Activated CD4-positive, alpha-beta T cell treated with anti-CD3 and anti-CD28 coated beads, Interleukin-2, Interleukin-6, amounts not matched to agents 100 ng/mL and 50 ng/mL, durations not matched to agents 16 hours and 8 hours (primary cell): ENCODE data around the gene CD200R1L.
"Not testable (repeated sequence)": the region's sequence is repeated elsewhere in the genome, so short reads cannot be mapped to it uniquely, and the experiment has no call there.

Experiments
- DNase-seq: peaks from one replicate; pipeline ENCODE4 v3.0.0-alpha.2; 2020

The CD200R1L gene, protein sequence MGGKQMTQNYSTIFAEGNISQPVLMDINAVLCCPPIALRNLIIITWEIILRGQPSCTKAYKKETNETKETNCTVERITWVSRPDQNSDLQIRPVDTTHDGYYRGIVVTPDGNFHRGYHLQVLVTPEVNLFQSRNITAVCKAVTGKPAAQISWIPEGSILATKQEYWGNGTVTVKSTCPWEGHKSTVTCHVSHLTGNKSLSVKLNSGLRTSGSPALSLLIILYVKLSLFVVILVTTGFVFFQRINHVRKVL

DNA sequence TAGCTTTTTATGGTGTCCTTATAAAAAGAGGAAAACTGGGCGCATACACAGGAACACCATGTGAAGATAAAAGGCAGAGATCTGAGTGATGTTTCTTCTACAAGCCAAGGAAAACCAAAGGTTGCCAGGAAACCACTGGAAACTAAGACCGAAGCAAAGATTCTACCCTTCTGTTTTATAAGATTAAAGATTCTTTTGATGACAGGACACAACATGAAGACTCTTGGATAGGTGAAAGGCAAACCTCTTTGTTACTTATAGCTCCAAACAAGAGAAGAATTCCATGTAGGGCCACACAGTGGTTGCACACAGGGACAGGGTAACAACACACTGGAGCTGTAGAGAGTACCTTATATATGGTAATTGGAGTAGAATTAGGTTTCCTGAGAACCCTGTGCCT, at the start of gene CD200R1L:
CD200R1L (minus strand) TSS at position 101 of the 400 bp plus-strand sequence. CDS start 17,497 bp downstream, outside the sequence.
- no peak for DNase-seq

DNA sequence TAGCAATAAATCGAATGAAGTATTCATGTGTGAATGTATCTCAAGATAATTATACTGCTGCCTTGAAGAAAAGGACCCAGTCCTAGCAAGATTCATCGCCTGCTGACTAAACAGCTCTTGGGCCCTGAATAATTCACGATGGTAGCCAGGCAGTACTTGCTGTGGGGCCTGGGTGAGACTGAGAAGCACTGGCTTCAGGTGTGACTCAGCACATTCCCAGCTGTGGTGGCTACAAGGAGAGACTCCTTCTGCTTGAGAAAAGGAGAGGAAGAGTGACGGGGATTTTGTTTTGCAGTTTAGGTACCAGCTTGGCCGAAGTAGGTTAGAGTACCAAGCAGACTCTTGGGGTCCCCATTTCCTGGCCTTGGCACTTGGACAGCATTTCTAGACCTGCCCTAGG, 47.6 kb upstream of the CD200R1L start:
- no peak for DNase-seq

DNA sequence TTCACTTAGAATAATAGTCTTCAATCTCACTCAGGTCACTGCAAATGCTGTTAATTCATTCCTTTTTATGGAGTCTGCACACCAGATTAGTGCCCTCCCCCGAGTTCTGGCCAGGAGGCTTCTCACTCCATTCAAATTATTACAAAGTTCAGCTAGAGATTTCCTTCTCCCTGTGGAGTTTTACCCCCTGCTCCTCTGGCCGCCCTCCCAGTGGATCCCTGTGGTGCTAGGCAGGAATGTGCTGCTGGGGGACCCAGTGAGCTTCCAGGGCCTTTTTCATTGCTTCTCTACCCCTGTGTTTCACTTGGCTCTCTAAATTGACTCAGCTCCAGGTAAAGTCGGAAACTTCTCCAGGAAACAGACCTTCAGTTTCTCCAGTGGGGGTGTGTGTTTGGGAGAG, 42.7 kb upstream of the CD200R1L start:
- DNase-seq, result no peak

DNA sequence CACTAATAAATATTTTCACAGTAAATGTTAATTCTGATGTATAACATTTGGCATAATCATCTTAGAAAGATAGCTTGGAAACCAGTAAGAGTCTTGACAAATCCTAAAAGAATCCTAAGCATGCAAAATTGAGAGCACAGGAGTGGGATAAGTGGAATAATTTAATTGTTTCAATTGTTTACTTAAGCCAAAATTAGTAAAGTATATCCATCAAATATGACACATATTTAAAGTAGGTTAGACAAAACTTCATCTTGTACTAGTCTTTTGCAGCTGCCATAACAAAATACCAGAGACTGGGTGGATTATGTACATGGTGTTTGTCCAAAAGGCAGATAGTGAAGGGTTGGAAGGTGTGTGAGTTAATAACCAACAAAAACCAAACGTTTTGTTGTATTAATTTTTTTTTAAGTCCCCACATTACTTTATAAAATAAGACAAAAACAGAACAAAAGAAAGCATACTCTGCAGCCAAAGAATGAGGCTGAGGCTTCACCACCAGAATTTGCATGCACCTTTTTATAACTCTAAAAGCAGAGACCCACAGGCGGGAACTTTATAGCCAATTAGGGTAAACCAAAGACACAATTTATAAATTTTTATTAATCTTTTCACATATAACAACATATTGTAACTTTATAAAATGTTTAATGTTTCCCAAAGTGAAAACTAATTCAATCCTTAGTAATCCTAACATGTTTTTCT, 41.9 kb upstream of the CD200R1L start:
- no peak for DNase-seq

DNA sequence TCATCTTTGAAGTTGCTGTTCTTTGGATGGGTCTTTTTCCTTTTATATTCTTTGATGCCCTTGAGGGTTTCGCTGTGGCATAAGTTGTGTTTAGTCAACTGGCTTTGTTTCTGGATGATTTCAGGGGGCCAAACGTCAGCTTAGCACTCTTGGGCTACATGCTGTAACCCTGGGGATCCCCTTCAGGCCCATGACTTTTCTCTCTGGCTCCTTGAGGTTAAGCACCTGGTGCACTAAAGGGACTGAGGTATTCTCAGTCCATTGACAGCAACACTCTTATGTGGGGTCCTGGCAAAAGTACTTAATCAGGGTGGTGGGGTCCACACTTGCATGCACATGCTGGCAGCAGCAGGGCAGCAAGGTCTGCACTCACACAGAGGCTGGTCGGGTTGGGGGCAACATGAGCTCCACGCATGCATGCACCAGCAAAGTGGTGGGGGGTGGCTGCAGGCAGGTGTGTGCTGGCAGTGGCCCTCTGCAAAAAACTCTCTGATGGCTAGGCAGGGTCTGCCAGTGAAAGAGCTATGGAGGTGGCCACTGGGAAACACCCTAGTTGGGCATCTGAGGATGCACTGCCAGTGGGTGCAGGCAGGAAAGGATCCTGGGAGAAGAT, 38.1 kb upstream of the CD200R1L start:
- DNase-seq, result no peak

DNA sequence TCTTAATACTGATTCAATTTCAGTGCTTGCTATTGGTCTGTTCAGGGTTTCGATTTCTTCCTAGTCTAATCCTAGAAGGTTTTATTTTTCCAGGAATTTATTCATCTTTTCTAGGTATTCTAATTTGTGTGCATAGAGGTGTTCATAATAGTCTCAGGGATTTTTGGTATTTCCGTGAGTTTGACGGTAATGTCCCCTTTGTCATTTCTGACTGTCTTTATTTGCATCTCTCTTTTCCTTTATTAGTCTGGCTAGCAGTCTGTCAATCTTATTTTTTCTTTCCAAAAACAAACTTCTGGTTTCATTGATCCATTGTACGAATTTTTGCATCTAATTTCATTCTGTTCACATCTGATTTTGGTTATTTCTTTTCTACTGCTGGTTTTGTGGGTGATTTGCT, 35.2 kb upstream of the CD200R1L start:
- no peak for DNase-seq

DNA sequence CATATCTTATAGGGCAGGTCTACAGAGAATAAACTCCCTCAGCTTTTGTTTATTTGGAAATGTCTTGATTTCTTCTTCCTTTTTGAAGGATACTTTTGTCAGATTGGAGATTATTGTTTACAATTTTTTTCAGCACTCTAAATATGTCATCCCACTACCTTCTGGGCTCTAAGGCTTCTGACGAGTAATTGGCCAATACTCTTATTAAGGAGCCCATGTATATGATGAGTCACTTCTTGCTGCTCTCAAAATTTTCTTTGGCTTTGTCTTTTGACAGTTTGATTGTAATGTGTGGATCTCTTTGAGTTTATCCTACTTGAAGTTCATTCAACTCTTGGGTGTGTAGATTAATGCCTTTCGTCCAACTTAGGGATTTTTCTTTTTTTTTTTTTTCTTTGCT, 28.9 kb upstream of the CD200R1L start:
- DNase-seq, result no peak

DNA sequence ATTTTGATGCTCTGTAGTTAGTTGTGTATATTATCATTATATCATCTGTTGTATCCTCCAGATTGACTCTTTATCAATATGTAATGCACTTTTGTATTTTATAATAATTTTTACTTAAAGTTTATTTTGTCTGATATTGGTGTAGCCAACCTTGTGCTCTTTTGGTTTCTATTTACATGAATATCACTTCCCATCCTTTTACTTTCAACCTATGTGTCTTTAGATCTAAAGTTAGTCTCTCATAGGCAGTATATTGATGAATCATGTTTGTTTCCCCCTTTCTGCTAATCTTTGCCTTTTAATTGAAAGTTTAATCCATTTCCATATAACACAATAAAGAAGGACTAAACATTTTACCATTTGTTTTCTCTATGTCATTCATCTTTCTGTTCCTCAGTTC, 28.1 kb upstream of the CD200R1L start:
- DNase-seq, result no peak

DNA sequence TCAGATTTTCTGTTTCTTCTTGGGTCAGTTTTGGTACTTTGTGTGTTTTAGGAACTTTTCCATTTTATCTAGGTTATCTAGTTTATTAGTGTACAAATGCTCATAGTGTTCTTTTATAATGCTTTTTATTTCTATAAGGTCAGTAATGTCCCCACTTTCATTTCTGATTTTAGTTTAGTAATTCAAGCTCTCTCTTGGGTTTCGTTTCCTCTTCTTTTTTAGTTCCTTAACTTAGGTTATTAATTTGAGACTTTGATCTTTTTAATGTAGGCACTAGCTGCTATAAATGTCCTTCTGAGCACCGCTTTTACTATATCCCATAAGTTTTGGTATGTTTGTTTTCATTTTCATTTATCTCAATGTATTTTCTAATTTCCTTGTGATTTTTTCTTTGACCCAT, 27.0 kb upstream of the CD200R1L start:
- DNase-seq, result no peak

DNA sequence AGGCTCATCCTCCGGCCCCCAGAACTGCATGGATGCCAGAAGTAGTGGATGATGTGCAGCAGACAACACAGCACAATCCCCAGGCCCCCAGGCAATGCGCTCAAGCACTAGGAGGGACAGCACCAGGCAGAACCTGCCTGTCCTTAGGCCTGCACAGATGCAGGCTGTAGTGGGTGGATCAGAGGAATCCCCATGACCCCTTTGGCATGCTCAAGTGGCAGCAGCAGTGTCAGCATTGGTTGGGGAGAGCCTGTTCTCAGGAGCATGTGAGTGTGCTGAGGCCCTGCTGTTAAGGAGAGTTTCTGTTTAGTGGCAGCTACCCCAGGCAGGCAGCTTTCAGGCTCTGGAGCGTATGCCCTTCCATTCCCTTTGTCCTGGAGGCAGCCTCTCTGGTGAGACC, 25.1 kb upstream of the CD200R1L start:
- no peak for DNase-seq

DNA sequence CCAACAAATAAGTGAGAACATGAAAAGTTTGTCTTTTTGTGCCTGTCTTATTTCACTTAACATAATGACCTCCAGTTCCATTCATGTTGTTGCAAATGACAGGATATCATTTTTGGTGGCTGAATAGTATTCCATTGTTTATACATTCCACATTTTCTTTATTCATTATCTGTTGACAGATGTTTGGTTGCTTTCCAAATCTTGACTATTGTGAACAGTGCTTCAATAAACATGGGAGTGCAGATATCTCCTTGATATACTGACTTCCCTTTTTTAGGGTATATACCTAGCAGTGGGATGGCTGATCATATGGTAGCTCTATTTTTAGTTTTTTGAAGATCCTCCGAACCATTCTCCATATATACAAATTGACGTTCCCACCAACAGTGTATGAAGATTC, 19.1 kb upstream of the CD200R1L start:
- DNase-seq, result no peak

DNA sequence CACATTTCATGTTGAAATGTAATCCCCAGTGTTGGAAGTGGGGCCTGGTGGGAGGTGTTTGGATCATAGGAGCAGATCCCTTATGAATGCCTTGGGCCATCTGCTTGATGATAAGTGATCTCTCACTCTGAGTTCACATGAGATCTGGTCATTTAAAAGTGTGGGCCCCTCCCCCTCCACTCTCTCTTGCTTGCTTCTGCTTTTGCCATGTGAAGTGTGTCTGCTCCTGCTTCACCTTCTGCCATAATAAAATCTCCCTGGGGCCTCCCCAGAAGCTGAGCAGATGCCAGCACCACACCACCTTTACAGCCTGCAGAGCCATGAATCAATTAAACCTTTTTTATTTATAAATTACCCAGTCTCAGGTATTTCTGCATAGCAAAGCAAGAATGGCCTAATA, 14.2 kb upstream of the CD200R1L start:
- DNase-seq, result no peak

DNA sequence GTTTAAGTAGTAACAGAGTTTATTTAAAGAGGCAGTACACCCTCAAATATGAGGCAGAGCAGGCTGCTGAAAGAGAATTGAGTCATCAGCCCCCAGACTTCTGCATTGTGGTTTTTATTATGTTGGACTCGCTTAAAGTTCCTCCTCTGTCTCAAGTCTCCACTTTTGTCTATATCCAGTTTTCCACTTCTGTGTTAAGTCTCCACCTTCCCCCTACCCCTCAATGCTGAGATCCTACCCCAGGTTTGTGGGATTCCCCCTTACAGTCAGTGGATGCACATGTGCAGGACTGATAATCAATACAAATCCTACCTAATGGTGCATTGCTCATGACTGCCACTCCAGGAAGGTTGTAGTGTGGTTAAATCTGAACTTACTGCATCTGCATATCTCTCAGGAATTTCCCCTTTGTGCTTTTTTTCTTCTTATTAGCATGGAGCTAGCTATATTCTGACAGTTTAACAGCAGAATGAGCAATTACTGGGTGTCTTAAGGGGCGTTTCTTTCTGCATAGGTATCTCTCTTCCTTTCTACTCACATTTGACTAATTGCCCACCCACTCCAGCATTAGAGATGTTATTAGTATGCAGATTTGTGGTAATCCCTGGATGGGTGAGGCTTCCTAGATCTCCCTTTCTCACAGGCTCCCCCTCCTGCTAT, 11.9 kb upstream of the CD200R1L start:
- peak; percentile 37 for DNase-seq

DNA sequence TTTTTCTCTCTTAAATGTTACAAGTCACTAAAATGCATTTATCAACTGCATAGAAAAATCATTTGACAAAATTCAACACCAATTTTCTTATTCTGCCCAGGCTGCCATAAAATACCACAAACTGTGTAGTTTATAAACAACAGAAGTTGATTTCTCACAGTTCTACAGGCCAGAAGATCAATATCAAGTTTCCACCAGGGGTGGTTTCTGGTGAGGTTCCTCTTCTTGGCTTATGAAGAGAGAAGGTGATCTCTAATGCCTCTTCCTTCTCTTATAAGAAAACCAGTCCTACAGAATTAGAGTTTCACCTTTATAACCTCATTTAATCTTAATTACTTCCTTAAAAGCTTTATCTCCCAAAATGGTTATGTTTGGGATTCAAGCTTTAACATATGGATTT, 10.9 kb upstream of the CD200R1L start:
- DNase-seq, result peak; percentile 3

DNA sequence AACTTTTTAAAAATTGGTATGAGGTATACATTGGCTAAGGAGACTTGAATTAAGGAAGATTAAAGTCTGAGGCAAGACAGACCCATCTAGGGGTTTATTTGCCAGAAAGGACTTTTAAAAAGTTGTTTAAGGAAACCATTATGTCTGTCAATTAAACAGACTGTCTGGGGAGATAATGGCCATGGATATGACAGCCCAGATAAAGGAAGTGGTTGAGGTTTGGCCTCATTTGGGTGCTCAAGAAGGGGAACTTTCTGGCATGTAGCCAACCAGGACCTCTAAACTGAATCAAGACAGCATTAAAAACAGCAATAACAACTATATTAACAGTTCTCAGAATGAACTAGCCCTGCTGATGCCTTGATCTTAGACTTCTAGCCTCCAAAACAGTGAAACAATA, 9.9 kb upstream of the CD200R1L start:
- peak; percentile 18 for DNase-seq

DNA sequence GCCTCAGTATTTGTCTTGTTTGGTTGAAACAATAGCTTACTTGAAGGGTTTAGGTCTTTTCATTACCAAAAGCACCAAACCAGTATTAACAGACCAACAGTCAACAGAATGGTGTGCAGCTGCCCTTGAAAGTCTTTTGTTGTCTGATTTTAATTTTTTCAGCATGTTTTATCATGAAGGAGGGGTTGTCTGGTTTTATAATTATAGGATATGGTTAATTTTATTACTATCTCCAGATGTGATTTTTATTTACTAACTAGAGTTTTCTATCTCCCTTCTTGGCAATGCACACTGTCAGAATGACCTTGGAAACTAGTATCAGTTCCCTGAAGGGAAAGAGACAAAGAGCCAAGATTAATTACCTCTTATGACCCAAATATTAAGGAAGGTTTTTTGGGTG, 9.2 kb upstream of the CD200R1L start:
- DNase-seq, result no peak

DNA sequence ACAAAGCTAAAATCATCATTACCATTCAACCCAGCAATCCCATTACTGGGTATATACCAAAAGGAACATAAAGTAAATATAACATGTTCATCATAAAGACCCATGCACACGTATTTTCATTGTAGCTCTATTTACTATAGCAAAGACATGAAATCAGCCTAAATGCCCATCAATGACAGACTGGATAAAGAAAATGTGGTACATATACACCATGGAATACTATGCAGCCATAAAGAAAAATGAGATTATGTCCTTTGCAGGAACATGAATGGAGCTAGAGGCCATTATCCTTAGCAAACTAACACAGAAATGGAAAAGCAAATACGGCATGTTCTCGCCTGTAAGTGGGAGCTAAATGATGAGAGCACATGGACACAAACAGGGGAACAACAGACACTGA, 8.4 kb upstream of the CD200R1L start:
- not testable (repeated sequence) for DNase-seq

DNA sequence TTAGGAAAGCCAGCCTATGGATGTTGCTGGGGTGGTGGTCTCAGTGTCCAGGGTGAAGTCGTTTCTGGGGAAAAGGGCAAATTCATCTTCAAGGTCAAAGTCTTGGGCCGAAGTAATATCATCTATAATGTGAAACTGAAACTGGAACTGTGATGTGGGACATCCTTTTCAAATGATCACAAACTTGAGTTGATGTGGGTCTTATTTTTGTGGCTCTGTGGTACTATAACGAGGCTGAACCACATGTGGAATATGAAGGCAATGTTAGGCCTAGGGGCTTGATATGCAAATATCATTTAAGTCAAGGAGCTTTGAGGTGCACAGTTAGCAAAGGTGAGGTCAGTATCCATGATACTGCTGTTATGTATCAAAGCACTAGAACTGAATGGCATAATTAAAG, 1.5 kb upstream of the CD200R1L start:
- DNase-seq, result peak; percentile 7

DNA sequence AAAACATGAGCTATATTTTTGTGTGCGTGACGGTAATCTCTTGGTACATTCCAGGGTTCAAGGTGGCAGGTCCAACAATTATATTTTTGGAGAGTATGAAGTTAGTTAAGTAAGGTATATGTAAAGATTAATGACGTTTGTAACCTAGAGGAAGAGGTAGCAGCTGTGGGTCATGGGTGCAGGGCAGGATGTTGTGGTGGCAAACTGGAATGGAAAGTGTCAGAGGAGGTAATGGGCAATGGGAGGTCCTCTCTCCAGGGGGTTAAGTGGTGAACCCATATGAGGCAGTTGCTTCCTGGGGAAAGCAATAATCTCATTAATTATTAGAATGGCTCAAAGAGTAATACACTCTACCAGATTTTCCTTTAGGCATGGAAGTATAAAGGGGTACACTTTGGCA, 1.0 kb upstream of the CD200R1L start:
- peak; percentile 32 for DNase-seq

DNA sequence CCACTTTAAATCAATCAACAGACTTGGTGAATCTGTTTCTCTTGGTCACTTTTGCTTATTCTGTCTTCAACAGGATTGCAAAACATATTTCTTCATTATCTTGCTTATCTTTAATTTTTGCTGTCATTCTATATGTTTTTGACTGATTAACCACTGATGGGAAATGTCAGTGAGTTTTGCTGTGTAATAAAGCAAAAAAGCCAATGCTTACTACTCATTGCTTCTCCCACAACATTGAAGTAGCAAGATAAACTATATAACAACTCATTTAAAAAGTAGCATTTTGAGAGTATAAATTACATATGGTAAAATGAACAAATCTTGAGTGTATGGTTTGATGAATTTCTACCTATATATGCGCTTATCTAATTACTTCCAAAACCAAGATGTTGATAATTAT, 892 bp downstream of the CD200R1L start:
- no peak for DNase-seq

DNA sequence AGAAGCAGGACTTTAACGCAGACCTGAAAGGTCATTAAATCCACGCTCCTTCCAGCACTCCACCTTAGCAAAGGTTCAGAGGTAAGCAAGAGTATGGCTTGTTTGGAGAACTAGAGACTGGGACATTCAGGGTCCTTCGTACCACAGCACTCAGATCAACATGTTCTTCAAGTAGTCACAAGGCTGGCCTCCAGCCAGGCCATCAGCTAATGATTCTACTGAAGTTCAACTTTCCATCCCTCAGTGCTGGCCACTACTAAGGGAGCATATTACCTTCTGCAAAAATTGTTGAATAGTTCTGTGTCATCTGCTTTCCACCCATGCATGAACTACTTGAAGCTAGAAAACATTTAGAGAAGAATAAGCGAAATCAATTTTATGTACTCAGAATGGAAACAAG, 17.6 kb downstream of the CD200R1L start:
- no peak for DNase-seq

DNA sequence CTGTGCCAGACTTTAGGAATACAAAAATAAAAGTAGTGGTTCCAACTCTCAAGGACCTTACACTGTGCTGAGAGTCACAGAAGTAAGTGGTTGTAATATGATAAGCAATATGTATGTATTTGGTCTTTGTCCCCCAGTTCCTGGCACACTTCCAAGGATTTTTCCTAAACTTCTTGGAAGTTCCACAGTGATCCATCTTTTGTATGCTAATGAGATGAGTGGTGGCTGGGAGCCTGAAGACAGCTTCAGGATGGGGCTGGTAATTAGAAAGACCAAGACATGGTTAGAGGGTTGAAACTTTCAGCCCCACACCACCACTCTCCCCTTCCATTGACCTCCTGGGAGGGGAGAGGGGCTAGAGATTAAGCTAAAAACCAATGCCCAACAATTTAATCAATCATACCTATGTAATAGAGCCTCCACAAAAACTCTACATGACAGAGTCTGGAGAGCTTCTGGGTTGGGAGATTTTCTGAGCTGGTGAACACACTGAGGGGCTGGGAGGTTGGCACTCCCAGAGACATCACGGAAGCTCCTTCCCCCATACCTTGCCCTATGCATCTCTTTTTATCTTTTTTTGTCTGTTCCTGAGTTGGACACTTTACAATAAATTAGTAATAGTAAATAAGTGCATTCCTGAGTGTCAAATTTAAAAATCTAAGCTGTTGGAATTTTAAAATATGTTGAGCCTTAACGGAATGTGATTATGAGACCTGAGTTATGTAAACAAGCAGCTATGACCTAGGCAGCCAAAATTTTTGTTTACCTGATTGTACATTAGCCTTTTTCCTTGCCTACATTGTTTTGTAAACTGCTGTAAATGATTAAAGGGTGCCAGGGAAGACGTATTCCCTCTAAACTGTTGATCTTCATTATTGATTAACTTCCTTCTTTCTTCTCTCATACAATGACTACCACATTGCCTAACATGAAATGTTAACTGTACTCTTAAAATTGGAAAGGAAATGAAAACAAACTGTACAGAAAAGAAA, 24.3 kb downstream of the CD200R1L start:
- no peak for DNase-seq

DNA sequence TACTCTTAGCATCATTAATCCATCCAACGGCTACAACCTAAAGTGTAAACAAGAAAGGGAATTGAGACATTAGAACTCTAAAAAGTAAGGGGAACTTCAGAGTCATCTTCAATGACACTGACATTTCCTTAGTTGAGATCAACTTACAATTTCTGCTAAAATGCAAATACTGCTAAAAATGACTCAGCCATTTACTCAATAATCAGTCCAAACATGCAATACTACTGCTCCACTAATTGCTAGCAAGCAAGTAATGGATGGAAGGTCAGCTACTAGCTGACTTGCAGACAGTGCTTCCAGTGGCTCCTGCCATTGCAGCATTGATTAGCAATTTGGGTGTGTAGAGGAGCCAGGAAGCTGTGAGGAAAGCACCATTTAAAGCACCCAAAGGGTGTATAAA, 28.4 kb downstream of the CD200R1L start:
- DNase-seq, result no peak
